RWPE1 (cell line): ENCODE results near the gene OR2H1.

Experiments used
- CTCF ChIA-PET: fragments of 350-600 bp; sonication (Branson Sonifier 250); formaldehyde crosslinking; extraction: SDS; loops from one replicate; lab custom pipeline; 2021; lab: Yijun Ruan, JAX
- POLR2A ChIA-PET: fragments of 400-600 bp; formaldehyde crosslinking; extraction: SDS; loops from one replicate; lab custom pipeline; 2020; ENCODE audit warnings: antibody characterized with exemption; ENCODE audit not compliant: low non-redundant PET; lab: Yijun Ruan, JAX
- DNase-seq: peaks from one replicate; pipeline ENCODE4 v3.0.0; 2012; ENCODE audit warnings: low spot score
- H3K27ac ChIP-seq: fragments of 450-650 bp; 2 replicates; pipeline ENCODE4 v1.5.1; 2017
- TF ChIP-seq, protein P1 (sequence below): fragments of 450-650 bp; conservative IDR thresholded peaks from 2 replicates; pipeline ENCODE4 v1.5.1; 2017; ENCODE audit warnings: low read depth, mild to moderate bottlenecking

OR2H1 gene

DNA sequence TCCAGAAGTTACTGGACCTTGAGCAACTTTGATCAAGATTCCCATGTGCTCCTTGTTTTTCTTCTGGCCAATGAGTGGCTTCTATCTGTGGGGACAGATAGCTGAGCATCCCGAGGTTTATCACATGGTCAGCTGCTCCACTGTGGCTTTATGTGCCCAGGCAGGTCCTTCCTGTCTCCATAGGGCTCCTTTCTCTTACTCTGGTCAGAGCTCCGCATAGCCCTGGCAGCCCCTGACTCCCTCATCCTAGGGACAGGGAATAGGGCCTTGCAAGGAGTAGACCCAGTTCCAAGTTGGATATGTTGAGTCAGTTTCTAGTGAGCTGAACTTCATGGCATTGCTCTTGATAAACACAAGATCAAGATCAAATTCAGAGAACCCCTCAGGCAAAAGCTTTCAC lies 37.2 kb downstream of the OR2H1 start:
- ChIA-PET CTCF (interaction anchor here (0.6 kb wide), 2 partner anchors 21 to 163 kb away, joined by 3 read pairs; no protein-coding TSS in a partner anchor), POLR2A (no interaction called here)
- no peak overlapping the region for H3K27ac ChIP-seq
- TF ChIP-seq, protein P1, sequence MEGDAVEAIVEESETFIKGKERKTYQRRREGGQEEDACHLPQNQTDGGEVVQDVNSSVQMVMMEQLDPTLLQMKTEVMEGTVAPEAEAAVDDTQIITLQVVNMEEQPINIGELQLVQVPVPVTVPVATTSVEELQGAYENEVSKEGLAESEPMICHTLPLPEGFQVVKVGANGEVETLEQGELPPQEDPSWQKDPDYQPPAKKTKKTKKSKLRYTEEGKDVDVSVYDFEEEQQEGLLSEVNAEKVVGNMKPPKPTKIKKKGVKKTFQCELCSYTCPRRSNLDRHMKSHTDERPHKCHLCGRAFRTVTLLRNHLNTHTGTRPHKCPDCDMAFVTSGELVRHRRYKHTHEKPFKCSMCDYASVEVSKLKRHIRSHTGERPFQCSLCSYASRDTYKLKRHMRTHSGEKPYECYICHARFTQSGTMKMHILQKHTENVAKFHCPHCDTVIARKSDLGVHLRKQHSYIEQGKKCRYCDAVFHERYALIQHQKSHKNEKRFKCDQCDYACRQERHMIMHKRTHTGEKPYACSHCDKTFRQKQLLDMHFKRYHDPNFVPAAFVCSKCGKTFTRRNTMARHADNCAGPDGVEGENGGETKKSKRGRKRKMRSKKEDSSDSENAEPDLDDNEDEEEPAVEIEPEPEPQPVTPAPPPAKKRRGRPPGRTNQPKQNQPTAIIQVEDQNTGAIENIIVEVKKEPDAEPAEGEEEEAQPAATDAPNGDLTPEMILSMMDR = no peak
- DNase-seq = no peak

DNA sequence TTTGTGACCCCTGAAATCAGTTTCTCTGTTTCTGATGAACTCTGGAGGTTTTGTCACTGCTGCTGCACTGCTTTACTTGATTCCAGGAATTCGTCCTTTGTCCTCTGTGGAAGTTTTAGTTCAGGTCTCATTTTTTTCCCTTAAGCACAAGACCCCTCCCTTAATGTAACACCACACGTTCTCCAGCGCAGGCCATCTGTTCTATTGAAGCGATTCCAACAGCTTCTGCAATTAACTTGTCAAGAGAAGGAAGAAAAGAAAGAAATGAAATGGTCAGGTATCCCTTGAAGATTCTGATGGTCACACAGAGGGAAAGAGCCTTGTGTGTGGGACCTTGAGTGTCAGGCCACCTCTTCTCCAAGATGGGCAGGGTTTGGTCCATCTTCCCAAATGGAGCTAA lies 38.6 kb downstream of the OR2H1 start:
- TF ChIP-seq, protein P1 = no peak
- ChIA-PET POLR2A (no interaction called here), CTCF (no interaction called here)
- DNase-seq = no peak
- no peak overlapping the region for H3K27ac ChIP-seq

GRCh38 chr6:29496961-29497360 lies 40.0 kb downstream of the OR2H1 start:
- no peak for DNase-seq

GRCh38 chr6:29499704-29500103 lies 42.7 kb downstream of the OR2H1 start:
- no peak overlapping the region for H3K27ac ChIP-seq
- DNase-seq = no peak
- POLR2A ChIA-PET = no interaction called here
- TF ChIP-seq, protein P1 = no peak
- CTCF ChIA-PET = no interaction called here

More at GRCh38 chr6:29496961-29497360, 40.0 kb downstream of the OR2H1 start:
- H3K27ac ChIP-seq = no peak overlapping the region
- CTCF ChIA-PET = no interaction called here
- TF ChIP-seq, protein P1 = no peak
- POLR2A ChIA-PET = no interaction called here

DNA sequence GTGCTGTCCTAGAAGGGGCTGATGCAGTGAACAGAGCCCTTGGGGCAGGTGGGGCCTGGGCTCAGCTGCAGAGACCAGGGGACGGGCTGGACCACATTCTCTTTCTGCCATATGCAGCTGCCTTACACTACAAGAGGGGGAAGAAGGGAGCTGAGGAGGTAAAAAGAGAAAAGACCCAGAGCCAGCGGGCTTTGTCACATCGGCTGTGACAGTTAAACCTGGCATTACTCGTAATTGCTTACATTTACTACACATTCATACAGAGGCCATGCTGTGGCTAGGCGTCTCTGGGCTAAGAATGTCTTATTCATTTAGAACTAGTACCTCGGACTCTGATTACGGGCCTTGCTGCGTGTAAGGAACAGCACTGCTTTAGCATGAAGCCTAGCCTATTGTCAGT lies 43.6 kb downstream of the OR2H1 start:
- TF ChIP-seq, protein P1 = no peak
- H3K27ac ChIP-seq = no peak overlapping the region
- ChIA-PET POLR2A (no interaction called here), CTCF (no interaction called here)
- no peak for DNase-seq

DNA sequence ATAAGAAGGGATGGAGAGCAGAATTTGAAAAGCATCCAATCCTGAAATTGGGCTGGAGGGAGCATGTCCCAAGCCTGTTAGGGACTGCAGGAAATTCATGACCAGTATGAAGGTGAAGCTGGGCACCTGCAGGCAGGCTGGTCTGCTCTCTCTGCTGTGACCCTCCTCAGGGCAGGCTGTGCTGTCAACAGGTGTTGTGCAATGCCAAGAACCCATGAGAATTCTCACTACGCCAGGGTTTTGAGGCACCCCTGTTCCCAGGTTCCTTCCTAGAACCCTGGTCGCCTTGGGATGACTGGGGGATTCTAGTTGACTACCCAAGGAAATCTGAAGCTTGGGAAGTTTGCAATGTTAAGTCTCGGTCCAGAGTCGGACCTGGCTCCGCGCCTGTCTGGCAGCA lies 44.2 kb downstream of the OR2H1 start:
- no peak overlapping the region for H3K27ac ChIP-seq
- POLR2A ChIA-PET = no interaction called here
- CTCF ChIA-PET = no interaction called here
- TF ChIP-seq, protein P1 = no peak
- DNase-seq = no peak
